ENCODE results near the gene KCNMB4.

DNA sequence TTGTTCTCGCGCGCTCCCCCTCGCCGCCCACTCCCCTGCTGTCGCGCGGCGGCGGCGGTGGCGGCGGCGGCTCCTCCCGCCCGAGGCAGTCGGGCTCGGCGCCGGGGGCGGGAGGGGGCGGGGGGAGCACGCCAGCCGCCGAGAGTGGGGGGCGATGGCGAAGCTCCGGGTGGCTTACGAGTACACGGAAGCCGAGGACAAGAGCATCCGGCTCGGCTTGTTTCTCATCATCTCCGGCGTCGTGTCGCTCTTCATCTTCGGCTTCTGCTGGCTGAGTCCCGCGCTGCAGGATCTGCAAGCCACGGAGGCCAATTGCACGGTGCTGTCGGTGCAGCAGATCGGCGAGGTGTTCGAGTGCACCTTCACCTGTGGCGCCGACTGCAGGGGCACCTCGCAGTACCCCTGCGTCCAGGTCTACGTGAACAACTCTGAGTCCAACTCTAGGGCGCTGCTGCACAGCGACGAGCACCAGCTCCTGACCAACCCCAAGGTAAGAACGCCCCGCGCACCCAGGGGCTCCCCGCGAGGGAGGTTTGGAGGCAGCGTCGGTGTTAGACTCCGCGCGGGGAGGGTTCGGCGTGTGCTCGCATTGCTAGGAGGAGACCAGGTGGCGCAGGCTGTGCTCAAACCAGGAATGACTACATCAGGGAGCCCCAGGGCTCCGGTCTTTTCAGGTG is 629 bp downstream of the KCNMB4 start:
- TF ChIP-seq POLR2A (IDR thresholded peaks at IDR 0.05): no peak
- TF ChIP-seq CTCF (IDR thresholded peaks at IDR 0.05): no peak

All from ovary (tissue), 3 donors.